ENCODE measurements around the gene SLC44A1.
"Not testable (repeated sequence)": the region's sequence is repeated elsewhere in the genome, so short reads cannot be mapped to it uniquely, and the experiment has no call there.

Gene SLC44A1

GRCh38 chr9:105243015-105243686, 1.3 kb upstream of the SLC44A1 start:
- no peak for DNase-seq

GRCh38 chr9:105244734-105245028, 230 bp downstream of the SLC44A1 start:
- DNase-seq = no peak

- peak; percentile 50 to 58 for DNase-seq
These were observed 809 bp downstream of the SLC44A1 start for GRCh38 chr9:105245029-105245890.

- no peak for DNase-seq
These were observed 1.4 kb downstream of the SLC44A1 start for GRCh38 chr9:105245891-105246161.

GRCh38 chr9:105246656-105247173, 2.3 kb downstream of the SLC44A1 start:
- no peak for DNase-seq

GRCh38 chr9:105248691-105249090, 4.2 kb downstream of the SLC44A1 start:
- no peak for DNase-seq

GRCh38 chr9:105251133-105251532, 6.7 kb downstream of the SLC44A1 start:
- no peak for DNase-seq

GRCh38 chr9:105251733-105252404, 7.4 kb downstream of the SLC44A1 start:
- no peak for DNase-seq

GRCh38 chr9:105252405-105252756, 7.9 kb downstream of the SLC44A1 start:
- no peak for DNase-seq

GRCh38 chr9:105254226-105254625, 9.8 kb downstream of the SLC44A1 start:
- no peak for DNase-seq

- DNase-seq = peak; percentile 36 to 43
These were observed 11.0 kb downstream of the SLC44A1 start for GRCh38 chr9:105255421-105255820.

GRCh38 chr9:105256569-105256968, 12.1 kb downstream of the SLC44A1 start:
- not testable (repeated sequence) for DNase-seq

- no peak for DNase-seq
These were observed 13.4 kb downstream of the SLC44A1 start for GRCh38 chr9:105257809-105258208.

GRCh38 chr9:105258225-105258737, 13.8 kb downstream of the SLC44A1 start:
- DNase-seq = no peak

- DNase-seq = no peak
These were observed 14.8 kb downstream of the SLC44A1 start for GRCh38 chr9:105259274-105259673.

- DNase-seq = no peak
These were observed 15.5 kb downstream of the SLC44A1 start for GRCh38 chr9:105259731-105260612.

GRCh38 chr9:105262497-105262896, 18.0 kb downstream of the SLC44A1 start:
- DNase-seq = no peak

- DNase-seq = peak; percentile 33 to 38
These were observed 19.9 kb downstream of the SLC44A1 start for GRCh38 chr9:105264380-105264779.

- DNase-seq = not testable (repeated sequence)
These were observed 23.8 kb downstream of the SLC44A1 start for GRCh38 chr9:105268254-105268653.

- DNase-seq = no peak
These were observed 25.1 kb downstream of the SLC44A1 start for GRCh38 chr9:105269593-105269992.

- no peak for DNase-seq
These were observed 26.3 kb downstream of the SLC44A1 start for GRCh38 chr9:105270711-105271110.

- DNase-seq = peak; percentile 35 to 60
These were observed 29.3 kb downstream of the SLC44A1 start for GRCh38 chr9:105273731-105274130.

GRCh38 chr9:105275111-105275510, 30.7 kb downstream of the SLC44A1 start:
- no peak for DNase-seq

All from inflammatory macrophage treated with lipopolysaccharide for 1 hour (primary cell).